ENCODE data around the gene TRIM62. TPM values are rescaled to one million over a fixed set of nuclear protein-coding genes. Genes with fewer than 3 reads are reported as not detected.
"Not testable (repeated sequence)": the region's sequence is repeated elsewhere in the genome, so short reads cannot be mapped to it uniquely, and the experiment has no call there.

TRIM62 gene
- total RNA-seq, 6 donors from 2014 or later: 3.8 to 16.8 (median 5.5) TPM

DNA sequence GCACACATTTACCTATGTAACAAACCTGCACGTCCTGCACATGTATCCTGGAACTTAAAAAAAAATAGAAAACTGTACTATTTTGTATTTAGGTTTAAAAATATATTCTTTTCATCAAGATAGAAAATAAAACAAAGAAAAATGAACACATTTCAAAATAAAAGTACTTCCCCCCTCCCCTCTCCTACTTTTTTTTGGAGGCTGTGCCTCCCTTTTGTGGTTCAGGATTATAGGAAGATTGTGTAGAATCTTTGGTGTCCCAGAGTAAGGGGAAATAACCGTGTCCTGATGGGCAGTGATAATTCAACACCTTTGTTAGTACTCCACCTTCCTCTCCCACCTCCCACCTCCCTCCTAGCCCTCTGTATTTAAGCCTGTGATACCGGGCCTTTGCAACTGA, 40.1 kb downstream of the TRIM62 start:
- TF ChIP-seq POLR2AphosphoS5 (IDR thresholded peaks at IDR 0.05) (no peak), POLR2A (IDR thresholded peaks at IDR 0.05) (no peak), EP300 (IDR thresholded peaks at IDR 0.05) (no peak)
- TF ChIP-seq, protein P1, sequence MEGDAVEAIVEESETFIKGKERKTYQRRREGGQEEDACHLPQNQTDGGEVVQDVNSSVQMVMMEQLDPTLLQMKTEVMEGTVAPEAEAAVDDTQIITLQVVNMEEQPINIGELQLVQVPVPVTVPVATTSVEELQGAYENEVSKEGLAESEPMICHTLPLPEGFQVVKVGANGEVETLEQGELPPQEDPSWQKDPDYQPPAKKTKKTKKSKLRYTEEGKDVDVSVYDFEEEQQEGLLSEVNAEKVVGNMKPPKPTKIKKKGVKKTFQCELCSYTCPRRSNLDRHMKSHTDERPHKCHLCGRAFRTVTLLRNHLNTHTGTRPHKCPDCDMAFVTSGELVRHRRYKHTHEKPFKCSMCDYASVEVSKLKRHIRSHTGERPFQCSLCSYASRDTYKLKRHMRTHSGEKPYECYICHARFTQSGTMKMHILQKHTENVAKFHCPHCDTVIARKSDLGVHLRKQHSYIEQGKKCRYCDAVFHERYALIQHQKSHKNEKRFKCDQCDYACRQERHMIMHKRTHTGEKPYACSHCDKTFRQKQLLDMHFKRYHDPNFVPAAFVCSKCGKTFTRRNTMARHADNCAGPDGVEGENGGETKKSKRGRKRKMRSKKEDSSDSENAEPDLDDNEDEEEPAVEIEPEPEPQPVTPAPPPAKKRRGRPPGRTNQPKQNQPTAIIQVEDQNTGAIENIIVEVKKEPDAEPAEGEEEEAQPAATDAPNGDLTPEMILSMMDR (IDR thresholded peaks at IDR 0.05): no peak
- H3K4me1 ChIP-seq: no peaks in the 10 kb centered on the region
- DNase-seq (no peak), ATAC-seq (ENCODE audit: low FRiP score in 2 of 2) (no peak)
- peaks cover 1 to 19% (median 6%) of the 10 kb centered on the region in 4 donors for H3K36me3 ChIP-seq
- H3K4me3 ChIP-seq: no peak overlapping the region
- H3K9me3 ChIP-seq: no peaks in the 10 kb centered on the region
- H3K27me3 ChIP-seq: no peaks in the 10 kb centered on the region
- WGBS, 2 donors: 63 to 66% methylated on average over 3 of the region's 3 CpGs
- no peak overlapping the region for H3K27ac ChIP-seq

GRCh38 chr1:33141216-33141615, 40.6 kb downstream of the TRIM62 start:
- no peak for ATAC-seq (ENCODE audit: low FRiP score in 2 of 2)
- no peak overlapping the region for H3K4me3 ChIP-seq
- peaks cover 0 to 13% (median 1%) of the 10 kb centered on the region in 4 donors for H3K36me3 ChIP-seq
- no peaks in the 10 kb centered on the region for H3K27me3 ChIP-seq
- TF ChIP-seq POLR2AphosphoS5 (IDR thresholded peaks at IDR 0.05) (no peak), EP300 (IDR thresholded peaks at IDR 0.05) (no peak), POLR2A (IDR thresholded peaks at IDR 0.05) (no peak)
- TF ChIP-seq, protein P1 (IDR thresholded peaks at IDR 0.05): no peak
- no peaks in the 10 kb centered on the region for H3K4me1 ChIP-seq
- H3K9me3 ChIP-seq: no peaks in the 10 kb centered on the region
- no peak overlapping the region for H3K27ac ChIP-seq
- WGBS, 2 donors: 75 to 83% methylated on average over 2 of the region's 2 CpGs
- no peak for DNase-seq

GRCh38 chr1:33140153-33141149, 41.4 kb downstream of the TRIM62 start:
- H3K9me3 ChIP-seq: no peaks in the 10 kb centered on the region
- H3K36me3 ChIP-seq: peaks cover 0 to 5% (median 0%) of the 10 kb centered on the region in 4 donors
- no peaks in the 10 kb centered on the region for H3K27me3 ChIP-seq
- no peaks in the 10 kb centered on the region for H3K4me1 ChIP-seq
- H3K27ac ChIP-seq: no peak overlapping the region
- H3K4me3 ChIP-seq: no peak overlapping the region
- TF ChIP-seq POLR2A (IDR thresholded peaks at IDR 0.05) (no peak), EP300 (IDR thresholded peaks at IDR 0.05) (no peak), POLR2AphosphoS5 (IDR thresholded peaks at IDR 0.05) (no peak)
- TF ChIP-seq, protein P1 (IDR thresholded peaks at IDR 0.05): no peak
- ATAC-seq (ENCODE audit: low FRiP score in 2 of 2) (peak in 1 of 2 donors; percentile 34), DNase-seq (no peak)
- WGBS, 2 donors: 74 to 76% methylated on average over 8 to 9 of the region's 9 CpGs

DNA sequence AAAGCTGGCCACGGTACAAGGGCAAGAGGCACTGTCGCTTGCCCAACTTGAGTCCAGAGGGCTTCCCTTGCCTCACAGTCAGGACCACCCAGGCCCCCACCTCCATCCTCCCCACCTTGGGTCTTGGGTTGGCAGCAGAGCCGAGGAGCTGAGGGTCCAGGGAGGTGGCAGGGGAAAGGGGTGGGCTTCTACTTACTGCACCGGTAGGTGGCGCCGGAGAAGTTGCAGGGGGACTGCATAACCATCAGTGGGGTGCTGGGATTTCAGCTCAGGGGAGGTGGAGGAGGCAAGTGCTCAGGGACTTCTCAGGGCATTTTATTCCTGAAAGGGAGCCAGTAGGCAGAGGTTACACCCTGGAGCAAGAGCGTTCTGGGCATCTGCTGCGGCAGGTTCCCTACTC, 44.0 kb downstream of the TRIM62 start:
- H3K9me3 ChIP-seq: no peaks in the 10 kb centered on the region
- no peak overlapping the region for H3K27ac ChIP-seq
- H3K36me3 ChIP-seq: no peaks in the 10 kb centered on the region
- H3K27me3 ChIP-seq: no peaks in the 10 kb centered on the region
- WGBS, 2 donors: 49 to 58% methylated on average over 5 to 8 of the region's 8 CpGs
- H3K4me3 ChIP-seq: no peak overlapping the region
- DNase-seq (no peak), ATAC-seq (ENCODE audit: low FRiP score in 2 of 2) (peak in 1 of 2 donors; percentile 20)
- H3K4me1 ChIP-seq: no peaks in the 10 kb centered on the region
- TF ChIP-seq, protein P1 (IDR thresholded peaks at IDR 0.05): peak in 3 of 6 experiments; percentile 27 to 30 (median 28)
- no peak for TF ChIP-seq POLR2AphosphoS5 (IDR thresholded peaks at IDR 0.05)

DNA sequence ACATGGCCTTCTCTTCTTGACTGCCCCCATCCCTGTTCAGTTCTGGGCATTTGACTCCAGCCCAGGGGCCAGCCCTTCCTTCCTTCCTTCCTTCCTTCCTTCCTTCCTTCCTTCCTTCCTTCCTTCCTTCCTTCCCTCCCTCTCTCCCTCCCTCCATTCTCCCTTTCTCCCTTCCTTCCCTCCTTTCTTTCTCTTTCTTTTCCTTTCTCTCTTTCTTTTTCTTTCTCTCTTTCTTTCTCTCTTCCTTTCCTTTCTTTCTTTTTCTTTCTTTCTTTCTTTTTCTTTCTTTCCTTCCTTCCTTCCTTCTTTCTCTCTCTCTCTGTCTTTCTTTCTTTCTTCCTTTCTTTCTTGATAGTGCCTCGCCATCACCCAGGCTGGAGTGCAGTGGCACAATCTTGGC, 45.8 kb downstream of the TRIM62 start:
- not testable (repeated sequence) for H3K27ac ChIP-seq; H3K9me3 ChIP-seq; H3K4me3 ChIP-seq; H3K27me3 ChIP-seq; H3K36me3 ChIP-seq; DNase-seq; H3K4me1 ChIP-seq; ATAC-seq (ENCODE audit: low FRiP score in 2 of 2)
- 100% methylated on average over 1 of the region's 1 CpG for WGBS, 2 donors
